ENCODE data around the gene COL12A1. TPM values are rescaled to one million over a fixed set of nuclear protein-coding genes. Genes with fewer than 3 reads are reported as not detected.

COL12A1 gene
- total RNA-seq, 2 donors from 2014 or later = 0.13 to 0.64 TPM

DNA sequence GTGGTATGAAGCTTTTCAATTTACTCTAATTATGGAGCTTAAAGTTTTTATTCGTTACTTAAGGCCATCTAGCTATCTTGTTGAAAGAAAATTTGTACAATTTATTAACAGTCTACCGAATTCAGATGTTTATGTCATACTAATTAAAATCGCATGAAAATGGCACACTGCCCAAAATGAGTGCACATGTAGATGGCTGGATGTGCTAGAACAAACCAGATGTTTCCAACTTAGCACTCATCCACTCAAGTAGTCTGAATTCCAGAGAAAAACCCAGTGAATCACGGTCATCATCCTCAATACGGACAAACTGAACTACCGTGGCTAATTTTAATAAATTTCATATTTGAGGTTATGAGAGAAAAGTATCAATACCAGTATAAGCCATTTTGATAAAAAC lies 70.4 kb downstream of the COL12A1 start:
- no peak for DNase-seq
- H3K27me3 Mint-ChIP-seq (ENCODE audit: insufficient read depth) = no peaks in the 10 kb centered on the region
- peaks cover 2% of the 10 kb centered on the region for H3K9me3 Mint-ChIP-seq
- WGBS, 2 experiments (ENCODE audit: insufficient coverage in 1 of 2, insufficient read length in 1 of 2) = 86 to 100% methylated on average over 3 to 6 of the region's 6 CpGs
- H3K36me3 Mint-ChIP-seq (ENCODE audit: low read depth) = no peaks in the 10 kb centered on the region
- H3K4me3 Mint-ChIP-seq = no peak overlapping the region
- Histone ChIP-seq H3K4me1 (ENCODE audit: control insufficient read depth, insufficient read depth, low read length) (no peaks in the 10 kb centered on the region), H3K27me3 (ENCODE audit: control insufficient read depth, insufficient read depth, low read length, poor library complexity, severe bottlenecking) (no peaks in the 10 kb centered on the region), H3K36me3 (ENCODE audit: control insufficient read depth, insufficient read depth, low read length) (no peaks in the 10 kb centered on the region), H3K27ac (ENCODE audit: low read depth, low read length) (no peak overlapping the region), H3K9me3 (ENCODE audit: control insufficient read depth, low read length) (no peaks in the 10 kb centered on the region), H3K9ac (ENCODE audit: extremely low read depth, low read length, poor library complexity, severe bottlenecking) (no peak overlapping the region), H3K4me3 (ENCODE audit: low read length) (no peak overlapping the region)
- H3K27ac Mint-ChIP-seq = no peak overlapping the region
- TF ChIP-seq, protein P1, sequence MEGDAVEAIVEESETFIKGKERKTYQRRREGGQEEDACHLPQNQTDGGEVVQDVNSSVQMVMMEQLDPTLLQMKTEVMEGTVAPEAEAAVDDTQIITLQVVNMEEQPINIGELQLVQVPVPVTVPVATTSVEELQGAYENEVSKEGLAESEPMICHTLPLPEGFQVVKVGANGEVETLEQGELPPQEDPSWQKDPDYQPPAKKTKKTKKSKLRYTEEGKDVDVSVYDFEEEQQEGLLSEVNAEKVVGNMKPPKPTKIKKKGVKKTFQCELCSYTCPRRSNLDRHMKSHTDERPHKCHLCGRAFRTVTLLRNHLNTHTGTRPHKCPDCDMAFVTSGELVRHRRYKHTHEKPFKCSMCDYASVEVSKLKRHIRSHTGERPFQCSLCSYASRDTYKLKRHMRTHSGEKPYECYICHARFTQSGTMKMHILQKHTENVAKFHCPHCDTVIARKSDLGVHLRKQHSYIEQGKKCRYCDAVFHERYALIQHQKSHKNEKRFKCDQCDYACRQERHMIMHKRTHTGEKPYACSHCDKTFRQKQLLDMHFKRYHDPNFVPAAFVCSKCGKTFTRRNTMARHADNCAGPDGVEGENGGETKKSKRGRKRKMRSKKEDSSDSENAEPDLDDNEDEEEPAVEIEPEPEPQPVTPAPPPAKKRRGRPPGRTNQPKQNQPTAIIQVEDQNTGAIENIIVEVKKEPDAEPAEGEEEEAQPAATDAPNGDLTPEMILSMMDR (conservative IDR thresholded peaks at IDR 0.05) = no peak
- peaks cover 1% of the 10 kb centered on the region for H3K4me1 Mint-ChIP-seq

DNA sequence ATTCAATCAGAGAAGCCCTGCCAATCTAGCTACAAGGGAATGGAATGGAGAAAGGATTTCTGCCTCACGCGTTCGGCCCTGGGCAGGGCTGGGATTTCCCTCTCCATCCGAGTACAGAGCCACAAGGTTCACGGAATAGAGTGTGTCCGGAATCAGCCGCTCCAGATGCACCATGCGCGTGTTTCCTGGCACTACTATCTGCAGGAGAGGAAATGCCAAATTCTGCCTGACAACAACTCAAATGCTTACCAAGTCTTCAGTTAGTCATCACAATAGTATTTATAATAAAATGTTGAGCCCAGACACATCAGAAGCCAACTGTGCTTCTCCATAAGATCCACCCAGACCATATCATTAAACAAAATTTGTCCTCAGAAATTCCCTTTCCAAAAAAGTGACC lies 75.1 kb downstream of the COL12A1 start:
- Histone ChIP-seq H3K36me3 (ENCODE audit: control insufficient read depth, insufficient read depth, low read length) (no peaks in the 10 kb centered on the region), H3K9me3 (ENCODE audit: control insufficient read depth, low read length) (no peaks in the 10 kb centered on the region), H3K27me3 (ENCODE audit: control insufficient read depth, insufficient read depth, low read length, poor library complexity, severe bottlenecking) (no peaks in the 10 kb centered on the region), H3K4me3 (ENCODE audit: low read length) (no peak overlapping the region), H3K27ac (ENCODE audit: low read depth, low read length) (no peak overlapping the region), H3K9ac (ENCODE audit: extremely low read depth, low read length, poor library complexity, severe bottlenecking) (no peak overlapping the region), H3K4me1 (ENCODE audit: control insufficient read depth, insufficient read depth, low read length) (no peaks in the 10 kb centered on the region)
- no peak overlapping the region for H3K27ac Mint-ChIP-seq
- H3K4me1 Mint-ChIP-seq = no peaks in the 10 kb centered on the region
- H3K9me3 Mint-ChIP-seq = no peaks in the 10 kb centered on the region
- DNase-seq = no peak
- H3K36me3 Mint-ChIP-seq (ENCODE audit: low read depth) = no peaks in the 10 kb centered on the region
- no peak overlapping the region for H3K4me3 Mint-ChIP-seq
- TF ChIP-seq, protein P1 (conservative IDR thresholded peaks at IDR 0.05) = no peak
- WGBS, 2 experiments (ENCODE audit: insufficient coverage in 1 of 2, insufficient read length in 1 of 2) = 92 to 97% methylated on average over 8 to 9 of the region's 9 CpGs
- H3K27me3 Mint-ChIP-seq (ENCODE audit: insufficient read depth) = no peaks in the 10 kb centered on the region

DNA sequence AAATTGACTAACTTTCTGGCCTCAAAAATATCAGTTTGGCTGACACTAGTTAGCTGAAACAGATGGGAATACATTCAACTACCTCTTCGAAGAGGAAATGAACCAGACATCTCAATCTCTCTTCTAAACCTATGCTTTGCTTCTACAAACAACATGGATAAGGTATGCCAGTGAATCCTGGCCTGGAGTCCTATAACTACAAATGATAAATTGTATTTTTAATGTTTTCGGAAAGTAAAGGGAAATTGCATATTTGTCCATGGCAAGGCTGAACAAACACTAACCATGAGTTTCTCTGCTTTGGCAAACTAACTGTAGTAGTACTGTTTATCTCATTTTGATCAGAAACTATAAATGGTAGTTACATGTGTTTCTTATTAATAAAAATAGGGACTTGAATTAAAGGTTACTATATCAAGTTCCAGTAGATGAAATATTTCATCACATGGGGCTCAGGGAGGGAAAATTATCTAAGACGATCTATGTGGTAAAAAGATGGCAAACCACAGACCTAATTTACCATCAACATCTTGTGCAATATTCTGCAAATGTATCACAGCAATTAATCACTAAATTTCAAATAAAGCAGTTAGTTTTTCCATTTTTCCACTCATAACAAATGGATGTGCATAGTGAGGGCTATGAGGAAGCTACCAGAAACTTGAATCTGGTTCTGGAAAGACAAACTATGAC lies 76.8 kb downstream of the COL12A1 start:
- no peak overlapping the region for H3K9ac ChIP-seq (ENCODE audit: extremely low read depth, low read length, poor library complexity, severe bottlenecking)
- H3K4me3 ChIP-seq (ENCODE audit: low read length) = no peak overlapping the region
- Mint-ChIP-seq H3K4me1 (no peaks in the 10 kb centered on the region), H3K4me3 (no peak overlapping the region), H3K9me3 (no peaks in the 10 kb centered on the region), H3K27me3 (ENCODE audit: insufficient read depth) (no peaks in the 10 kb centered on the region), H3K36me3 (ENCODE audit: low read depth) (no peaks in the 10 kb centered on the region), H3K27ac (no peak overlapping the region)
- no peak for DNase-seq
- H3K27ac ChIP-seq (ENCODE audit: low read depth, low read length) = no peak overlapping the region
- H3K27me3 ChIP-seq (ENCODE audit: control insufficient read depth, insufficient read depth, low read length, poor library complexity, severe bottlenecking) = no peaks in the 10 kb centered on the region
- H3K9me3 ChIP-seq (ENCODE audit: control insufficient read depth, low read length) = no peaks in the 10 kb centered on the region
- no peaks in the 10 kb centered on the region for H3K36me3 ChIP-seq (ENCODE audit: control insufficient read depth, insufficient read depth, low read length)
- WGBS, 2 experiments (ENCODE audit: insufficient coverage in 1 of 2, insufficient read length in 1 of 2) = 90% methylated on average over 2 of the region's 3 CpGs; no CpG with 5 or more reads in 1 of the 2 experiments
- no peaks in the 10 kb centered on the region for H3K4me1 ChIP-seq (ENCODE audit: control insufficient read depth, insufficient read depth, low read length)
- TF ChIP-seq, protein P1 (conservative IDR thresholded peaks at IDR 0.05) = no peak
